ENCODE data around the gene TUBA4B.

Gene TUBA4B

DNA sequence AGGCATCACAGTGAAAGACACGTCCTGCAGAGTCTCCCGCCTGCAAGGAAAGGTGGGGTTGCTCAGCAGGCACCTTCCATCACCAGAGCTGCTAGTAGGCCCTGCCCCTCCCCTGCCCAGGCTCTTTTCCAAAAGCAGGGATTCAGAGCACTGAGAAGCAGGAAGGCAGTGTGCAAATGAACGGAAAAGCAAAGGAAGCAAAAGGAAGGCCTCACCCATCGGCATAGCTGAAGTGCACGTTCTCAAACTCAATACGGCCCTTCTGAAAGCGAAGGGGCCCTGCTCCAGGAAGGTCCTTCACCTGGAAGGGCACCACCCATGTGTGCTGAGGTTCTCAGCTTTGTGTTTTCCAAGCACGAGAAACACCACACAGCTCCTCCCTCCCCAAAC lies 40.0 kb upstream of the TUBA4B start:
- H3K4me1 ChIP-seq = peaks cover 4% of the 10 kb centered on the region
- no peaks in the 10 kb centered on the region for H3K27me3 ChIP-seq
- H3K9me3 ChIP-seq = no peaks in the 10 kb centered on the region
- DNase-seq = no peak
- no peak overlapping the region for H3K4me3 ChIP-seq (ENCODE audit: low read depth, low read length)
- TF ChIP-seq, protein P1, sequence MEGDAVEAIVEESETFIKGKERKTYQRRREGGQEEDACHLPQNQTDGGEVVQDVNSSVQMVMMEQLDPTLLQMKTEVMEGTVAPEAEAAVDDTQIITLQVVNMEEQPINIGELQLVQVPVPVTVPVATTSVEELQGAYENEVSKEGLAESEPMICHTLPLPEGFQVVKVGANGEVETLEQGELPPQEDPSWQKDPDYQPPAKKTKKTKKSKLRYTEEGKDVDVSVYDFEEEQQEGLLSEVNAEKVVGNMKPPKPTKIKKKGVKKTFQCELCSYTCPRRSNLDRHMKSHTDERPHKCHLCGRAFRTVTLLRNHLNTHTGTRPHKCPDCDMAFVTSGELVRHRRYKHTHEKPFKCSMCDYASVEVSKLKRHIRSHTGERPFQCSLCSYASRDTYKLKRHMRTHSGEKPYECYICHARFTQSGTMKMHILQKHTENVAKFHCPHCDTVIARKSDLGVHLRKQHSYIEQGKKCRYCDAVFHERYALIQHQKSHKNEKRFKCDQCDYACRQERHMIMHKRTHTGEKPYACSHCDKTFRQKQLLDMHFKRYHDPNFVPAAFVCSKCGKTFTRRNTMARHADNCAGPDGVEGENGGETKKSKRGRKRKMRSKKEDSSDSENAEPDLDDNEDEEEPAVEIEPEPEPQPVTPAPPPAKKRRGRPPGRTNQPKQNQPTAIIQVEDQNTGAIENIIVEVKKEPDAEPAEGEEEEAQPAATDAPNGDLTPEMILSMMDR (IDR thresholded peaks at IDR 0.05; ENCODE audit: low read depth, low read length) = no peak
- H3K36me3 ChIP-seq = peaks cover 68% of the 10 kb centered on the region

DNA sequence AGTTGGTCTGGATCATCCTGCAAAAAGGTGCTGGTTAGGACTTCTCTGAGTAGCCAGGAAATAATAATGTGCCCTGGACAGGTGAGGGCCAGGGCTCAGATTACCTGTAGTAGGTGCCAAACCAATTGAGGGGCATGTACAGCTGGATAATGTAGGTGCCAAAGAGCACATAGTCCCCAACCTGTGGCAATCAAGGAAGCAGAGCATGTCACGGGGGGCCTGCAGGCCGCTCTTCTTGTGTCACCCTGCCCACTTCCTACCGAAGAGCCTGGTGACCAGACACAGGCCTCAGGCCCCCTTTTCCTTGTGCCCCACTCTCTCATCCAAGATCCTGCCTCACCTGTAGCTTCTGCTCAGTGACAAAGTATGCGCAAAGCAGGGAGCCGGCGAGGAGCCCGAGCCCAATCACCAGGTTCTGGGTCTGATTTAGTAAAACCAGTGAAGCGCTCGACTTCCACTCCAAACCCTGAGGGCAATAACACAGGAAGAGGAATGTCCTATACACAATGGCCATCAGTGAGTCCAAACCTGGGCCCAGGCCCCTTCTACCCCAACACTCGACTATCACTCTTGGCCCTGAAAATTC lies 39.5 kb upstream of the TUBA4B start:
- Histone ChIP-seq H3K36me3 (peaks cover 68% of the 10 kb centered on the region), H3K4me3 (ENCODE audit: low read depth, low read length) (no peak overlapping the region), H3K9me3 (no peaks in the 10 kb centered on the region), H3K4me1 (no peaks in the 10 kb centered on the region; the same call in 1 of the 2 replicates), H3K27me3 (no peaks in the 10 kb centered on the region)
- DNase-seq = no peak
- TF ChIP-seq, protein P1 (IDR thresholded peaks at IDR 0.05; ENCODE audit: low read depth, low read length) = no peak

DNA sequence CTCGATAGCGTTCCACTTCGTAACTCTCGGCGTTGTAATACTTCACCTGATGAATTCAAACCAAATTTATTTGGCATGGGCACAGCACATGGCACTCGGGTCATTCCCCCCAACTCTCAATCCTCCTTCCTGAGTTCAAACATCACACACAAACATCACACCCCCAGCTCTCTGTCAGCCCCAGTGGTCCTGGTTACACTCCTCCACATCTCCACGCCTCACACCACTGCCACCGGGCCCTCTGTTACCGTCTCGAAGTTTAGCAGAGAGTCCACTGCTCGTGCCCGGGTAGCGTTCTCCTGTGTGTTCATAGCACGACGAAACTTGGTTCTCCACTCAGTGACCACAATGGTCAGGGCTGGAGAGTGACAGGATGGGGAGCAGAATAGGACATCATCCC lies 38.9 kb upstream of the TUBA4B start:
- TF ChIP-seq, protein P1 (IDR thresholded peaks at IDR 0.05; ENCODE audit: low read depth, low read length) = no peak
- no peak overlapping the region for H3K4me3 ChIP-seq (ENCODE audit: low read depth, low read length)
- DNase-seq = no peak
- peaks cover 2% of the 10 kb centered on the region for H3K4me1 ChIP-seq
- H3K27me3 ChIP-seq = no peaks in the 10 kb centered on the region
- H3K36me3 ChIP-seq = peaks cover 67% of the 10 kb centered on the region
- no peaks in the 10 kb centered on the region for H3K9me3 ChIP-seq

DNA sequence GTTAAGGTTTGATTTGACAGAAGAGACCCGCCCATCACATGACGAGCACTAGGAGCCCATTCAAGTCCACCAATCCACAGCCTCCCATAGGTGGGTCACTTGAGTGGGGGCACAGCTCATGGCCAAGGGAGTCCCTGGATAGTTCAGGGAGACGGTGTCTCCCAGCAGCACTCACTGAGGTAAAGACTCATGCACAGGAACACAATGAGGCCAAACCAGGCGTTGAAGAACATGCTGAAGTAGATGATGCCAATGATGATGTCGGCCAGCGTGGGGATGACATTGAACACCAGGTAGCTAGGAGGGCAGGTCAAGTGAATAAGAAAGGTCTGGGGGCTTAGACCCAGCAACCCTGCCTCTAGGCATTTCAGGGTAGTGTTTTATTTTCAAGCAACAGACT lies 38.3 kb upstream of the TUBA4B start:
- H3K36me3 ChIP-seq = peaks cover 69% of the 10 kb centered on the region
- no peak overlapping the region for H3K4me3 ChIP-seq (ENCODE audit: low read depth, low read length)
- H3K4me1 ChIP-seq = peaks cover 5% of the 10 kb centered on the region
- no peaks in the 10 kb centered on the region for H3K27me3 ChIP-seq
- H3K9me3 ChIP-seq = no peaks in the 10 kb centered on the region
- TF ChIP-seq, protein P1 (IDR thresholded peaks at IDR 0.05; ENCODE audit: low read depth, low read length) = no peak
- DNase-seq = no peak

DNA sequence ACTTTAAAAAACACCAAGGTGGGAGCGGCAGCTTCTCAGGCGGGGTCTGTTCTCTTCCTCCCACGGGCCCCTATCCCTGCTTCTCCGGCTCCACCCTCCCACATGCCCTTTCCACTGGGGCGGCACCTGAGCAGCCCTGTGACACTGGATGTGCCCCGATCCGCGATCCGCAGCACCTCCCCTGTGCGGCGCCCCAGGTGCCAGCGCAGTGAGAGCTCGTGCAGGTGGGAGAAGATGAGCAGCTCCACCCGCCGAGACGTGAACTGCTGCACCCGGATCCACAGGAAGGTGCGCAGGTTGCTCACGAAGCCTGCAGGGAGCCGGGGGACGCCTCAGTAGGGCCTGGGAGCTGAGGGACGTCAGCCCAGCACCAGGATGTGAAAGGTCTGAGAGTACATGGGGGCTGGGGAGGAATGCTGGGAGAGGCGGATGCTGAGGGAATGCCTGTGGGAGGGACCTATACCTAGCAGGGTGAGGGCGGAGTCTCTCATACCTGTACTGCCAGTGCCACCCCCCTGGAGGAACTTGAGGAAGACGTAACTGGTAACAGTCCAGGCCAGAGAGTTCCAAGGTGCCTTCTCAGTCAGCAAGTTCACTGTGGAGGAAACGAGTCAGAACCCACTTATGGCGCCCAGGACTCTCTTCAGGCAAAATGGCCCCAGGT lies 37.0 kb upstream of the TUBA4B start:
- no peaks in the 10 kb centered on the region for H3K9me3 ChIP-seq
- peaks cover 69% of the 10 kb centered on the region for H3K36me3 ChIP-seq
- TF ChIP-seq, protein P1 (IDR thresholded peaks at IDR 0.05; ENCODE audit: low read depth, low read length) = no peak
- DNase-seq = no peak
- peaks cover 5% of the 10 kb centered on the region for H3K4me1 ChIP-seq
- no peak overlapping the region for H3K4me3 ChIP-seq (ENCODE audit: low read depth, low read length)
- no peaks in the 10 kb centered on the region for H3K27me3 ChIP-seq

DNA sequence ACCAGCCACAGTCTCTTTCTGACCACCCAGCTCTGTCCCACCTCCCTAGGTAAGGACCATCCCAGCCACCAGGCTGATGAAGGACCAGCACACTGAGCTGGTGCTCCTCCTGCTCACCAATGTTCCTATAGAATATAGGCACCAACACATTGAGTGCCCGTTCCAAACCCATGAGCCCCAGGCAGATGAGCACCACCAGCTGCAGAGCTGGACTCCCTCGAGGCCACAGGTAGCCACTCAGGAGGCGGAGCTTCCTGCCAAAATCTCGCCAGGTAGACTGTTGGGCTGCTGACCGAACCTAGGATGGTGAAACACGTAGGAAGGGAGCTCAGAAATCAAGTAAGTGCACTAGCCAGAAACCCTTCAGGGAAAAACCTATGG lies 36.5 kb upstream of the TUBA4B start:
- H3K9me3 ChIP-seq = no peaks in the 10 kb centered on the region
- no peak for DNase-seq
- H3K36me3 ChIP-seq = peaks cover 71% of the 10 kb centered on the region
- H3K4me3 ChIP-seq (ENCODE audit: low read depth, low read length) = no peak overlapping the region
- H3K27me3 ChIP-seq = no peaks in the 10 kb centered on the region
- TF ChIP-seq, protein P1 (IDR thresholded peaks at IDR 0.05; ENCODE audit: low read depth, low read length) = no peak
- peaks cover 5% of the 10 kb centered on the region for H3K4me1 ChIP-seq
